Measurements from ENCODE around the gene FOXRED2.
"Not testable (repeated sequence)": the region's sequence is repeated elsewhere in the genome, so short reads cannot be mapped to it uniquely, and the experiment has no call there.

Gene FOXRED2

DNA sequence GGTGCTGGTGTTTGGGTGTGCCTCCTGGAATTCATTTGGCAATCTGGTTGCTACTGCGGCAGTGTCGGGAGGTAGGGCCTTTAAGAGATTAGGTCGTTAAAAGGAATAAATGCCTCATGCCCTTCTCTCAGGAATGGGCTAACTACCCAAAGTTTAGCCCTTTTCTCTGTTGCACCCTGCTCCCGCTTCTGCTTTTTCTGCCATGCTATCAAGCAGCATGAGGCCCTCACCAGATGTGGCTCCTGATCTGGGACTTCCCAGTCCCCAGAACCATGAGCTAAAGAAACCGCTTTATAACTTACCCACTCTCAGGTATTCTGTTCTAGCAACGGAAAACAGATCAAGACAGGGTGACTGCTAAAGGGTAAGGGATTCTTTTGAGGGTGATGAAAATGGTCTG is 15.8 kb upstream of the FOXRED2 start:
- TF ChIP-seq POLR2A (IDR thresholded peaks at IDR 0.05; ENCODE audit: low read depth, low read length): no peak
- no peak for TF ChIP-seq POLR2AphosphoS5 (IDR thresholded peaks at IDR 0.05; ENCODE audit: low read depth, low read length)
- TF ChIP-seq TAF1 (IDR thresholded peaks at IDR 0.05; ENCODE audit: low read depth, low read length): no peak
- TF ChIP-seq SPI1 (IDR thresholded peaks at IDR 0.05; ENCODE audit: low read depth, low read length): peak; percentile 50
- FAIRE-seq (no peak), DNase-seq (ENCODE audit: insufficient read length, low spot score) (no peak)

DNA sequence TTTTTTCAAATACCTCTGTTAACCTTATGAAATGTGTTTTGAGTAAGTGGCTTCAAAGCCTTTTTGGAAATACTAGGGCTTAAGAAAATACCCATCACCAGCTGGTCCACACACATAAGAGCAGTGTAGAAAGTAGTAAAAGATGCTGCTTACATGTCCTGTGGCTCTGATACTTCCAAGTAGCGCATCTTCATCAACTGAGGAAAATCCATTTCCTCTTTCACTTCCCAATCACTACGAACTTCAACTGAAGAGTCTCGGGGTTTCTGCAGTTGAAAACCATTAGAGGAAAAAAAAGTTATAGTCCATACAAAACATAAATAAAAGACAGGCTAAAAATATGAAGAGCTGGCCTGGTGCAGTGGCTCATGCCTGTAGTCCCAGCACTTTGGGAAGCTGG is 13.6 kb upstream of the FOXRED2 start:
- FAIRE-seq: no peak
- TF ChIP-seq POLR2A (IDR thresholded peaks at IDR 0.05; ENCODE audit: low read depth, low read length) (no peak), POLR2AphosphoS5 (IDR thresholded peaks at IDR 0.05; ENCODE audit: low read depth, low read length) (no peak), SPI1 (IDR thresholded peaks at IDR 0.05; ENCODE audit: low read depth, low read length) (no peak), POU2F2 (IDR thresholded peaks at IDR 0.05; ENCODE audit: low read depth, low read length) (no peak), PAX5 (IDR thresholded peaks at IDR 0.05; ENCODE audit: insufficient read depth, low read length, severe bottlenecking) (no peak), TAF1 (IDR thresholded peaks at IDR 0.05; ENCODE audit: low read depth, low read length) (no peak)
- no peak for DNase-seq (ENCODE audit: insufficient read length, low spot score)

- not testable (repeated sequence) for DNase-seq (ENCODE audit: insufficient read length, low spot score); FAIRE-seq
Measured at GRCh38 chr22:36519906-36520305, 13.1 kb upstream of the FOXRED2 start.

- FAIRE-seq (no peak), DNase-seq (ENCODE audit: insufficient read length, low spot score) (no peak)
- TF ChIP-seq POU2F2 (IDR thresholded peaks at IDR 0.05; ENCODE audit: low read depth, low read length): no peak
- TF ChIP-seq TAF1 (IDR thresholded peaks at IDR 0.05; ENCODE audit: low read depth, low read length): no peak
- no peak for TF ChIP-seq POLR2AphosphoS5 (IDR thresholded peaks at IDR 0.05; ENCODE audit: low read depth, low read length)
- TF ChIP-seq PAX5 (IDR thresholded peaks at IDR 0.05; ENCODE audit: insufficient read depth, low read length, severe bottlenecking): no peak
- no peak for TF ChIP-seq SPI1 (IDR thresholded peaks at IDR 0.05; ENCODE audit: low read depth, low read length)
- no peak for TF ChIP-seq POLR2A (IDR thresholded peaks at IDR 0.05; ENCODE audit: low read depth, low read length)
Measured at GRCh38 chr22:36514766-36515165, 7.9 kb upstream of the FOXRED2 start.

- FAIRE-seq: no peak
Measured at GRCh38 chr22:36512991-36513390, 6.2 kb upstream of the FOXRED2 start.

DNA sequence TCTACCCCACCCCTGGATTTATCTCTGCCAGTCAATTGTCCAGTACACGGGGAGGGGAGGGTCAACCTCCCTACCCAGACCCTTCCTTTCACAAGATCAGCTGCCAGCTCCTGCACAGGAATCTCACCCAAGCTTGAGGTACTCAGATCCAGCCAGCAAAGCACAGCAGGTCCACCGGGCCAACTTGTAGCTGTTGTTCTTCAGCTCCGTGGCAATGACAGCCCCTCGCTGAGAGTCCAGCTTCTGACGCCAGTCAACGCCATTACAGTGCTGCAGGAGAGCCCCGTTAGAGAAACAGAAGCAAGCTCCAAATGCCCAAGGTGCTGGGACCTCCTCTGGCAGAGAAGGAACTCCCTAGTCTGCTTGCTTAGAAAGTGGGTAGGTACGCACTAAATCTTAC is 5.5 kb upstream of the FOXRED2 start:
- DNase-seq (ENCODE audit: insufficient read length, low spot score) (no peak), FAIRE-seq (no peak)
- TF ChIP-seq POLR2A (IDR thresholded peaks at IDR 0.05; ENCODE audit: low read depth, low read length): no peak
- no peak for TF ChIP-seq TAF1 (IDR thresholded peaks at IDR 0.05; ENCODE audit: low read depth, low read length)
- TF ChIP-seq POLR2AphosphoS5 (IDR thresholded peaks at IDR 0.05; ENCODE audit: low read depth, low read length): no peak

More at GRCh38 chr22:36512991-36513390, 6.2 kb upstream of the FOXRED2 start:
- TF ChIP-seq POLR2A (IDR thresholded peaks at IDR 0.05; ENCODE audit: low read depth, low read length): 0 out of 2 replicates have a peak, but pooled peaks have one; percentile 8
- no peak for TF ChIP-seq TAF1 (IDR thresholded peaks at IDR 0.05; ENCODE audit: low read depth, low read length)
- no peak for TF ChIP-seq PAX5 (IDR thresholded peaks at IDR 0.05; ENCODE audit: insufficient read depth, low read length, severe bottlenecking)
- no peak for TF ChIP-seq SPI1 (IDR thresholded peaks at IDR 0.05; ENCODE audit: low read depth, low read length)
- no peak for TF ChIP-seq POU2F2 (IDR thresholded peaks at IDR 0.05; ENCODE audit: low read depth, low read length)
- TF ChIP-seq POLR2AphosphoS5 (IDR thresholded peaks at IDR 0.05; ENCODE audit: low read depth, low read length): peak; percentile 28; the same call in 1 of the 2 replicates
- no peak for DNase-seq (ENCODE audit: insufficient read length, low spot score)

DNA sequence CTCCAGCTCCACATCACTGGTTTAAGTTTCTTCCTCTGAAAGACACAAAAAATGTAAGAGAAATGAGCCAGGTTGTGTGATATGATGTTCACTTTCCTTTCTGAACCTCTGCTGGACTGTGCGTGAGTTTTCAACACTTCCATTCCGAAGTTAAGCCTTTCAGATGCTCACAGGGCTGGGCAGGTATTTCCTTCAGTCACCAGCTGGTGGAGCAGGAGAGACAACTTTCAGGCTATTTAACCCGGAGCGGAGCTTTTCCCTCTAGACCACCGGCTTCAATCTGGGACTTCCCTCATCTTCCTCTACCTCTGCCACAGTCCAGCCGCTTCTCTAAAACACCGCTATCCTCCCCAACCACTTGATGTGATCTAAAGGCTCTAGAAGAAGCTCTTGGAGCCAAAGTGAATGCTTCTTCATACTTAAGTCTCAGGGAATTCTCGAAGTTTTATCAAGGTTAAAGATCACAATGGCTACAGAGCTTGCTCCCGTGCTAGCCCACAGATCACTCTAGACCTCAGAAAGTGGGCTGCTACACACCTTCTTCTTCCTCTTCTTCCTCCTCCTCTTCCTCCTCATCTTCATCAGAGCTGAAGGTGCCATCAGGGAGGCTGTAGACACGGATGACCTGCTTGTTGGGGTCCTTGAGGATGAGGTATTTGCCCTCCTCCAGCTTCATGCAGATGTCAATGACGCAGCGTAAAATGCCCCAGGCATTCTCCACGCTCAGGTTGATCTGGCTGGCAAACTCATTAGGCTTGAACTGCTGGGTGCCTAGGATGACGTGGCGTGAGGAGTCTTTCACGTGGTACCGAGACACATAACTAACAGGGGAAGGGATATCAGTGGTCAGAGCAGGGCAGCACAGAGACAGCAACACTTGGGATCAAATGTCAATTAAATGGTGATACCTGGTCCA is 4.4 kb upstream of the FOXRED2 start:
- TF ChIP-seq TAF1 (IDR thresholded peaks at IDR 0.05; ENCODE audit: low read depth, low read length) (no peak), POLR2A (IDR thresholded peaks at IDR 0.05; ENCODE audit: low read depth, low read length) (no peak), PAX5 (IDR thresholded peaks at IDR 0.05; ENCODE audit: insufficient read depth, low read length, severe bottlenecking) (no peak), SPI1 (IDR thresholded peaks at IDR 0.05; ENCODE audit: low read depth, low read length) (no peak), POU2F2 (IDR thresholded peaks at IDR 0.05; ENCODE audit: low read depth, low read length) (no peak), POLR2AphosphoS5 (IDR thresholded peaks at IDR 0.05; ENCODE audit: low read depth, low read length) (peak; percentile 28; the same call in 1 of the 2 replicates)
- DNase-seq (ENCODE audit: insufficient read length, low spot score): no peak
- FAIRE-seq: peak; percentile 45

DNA sequence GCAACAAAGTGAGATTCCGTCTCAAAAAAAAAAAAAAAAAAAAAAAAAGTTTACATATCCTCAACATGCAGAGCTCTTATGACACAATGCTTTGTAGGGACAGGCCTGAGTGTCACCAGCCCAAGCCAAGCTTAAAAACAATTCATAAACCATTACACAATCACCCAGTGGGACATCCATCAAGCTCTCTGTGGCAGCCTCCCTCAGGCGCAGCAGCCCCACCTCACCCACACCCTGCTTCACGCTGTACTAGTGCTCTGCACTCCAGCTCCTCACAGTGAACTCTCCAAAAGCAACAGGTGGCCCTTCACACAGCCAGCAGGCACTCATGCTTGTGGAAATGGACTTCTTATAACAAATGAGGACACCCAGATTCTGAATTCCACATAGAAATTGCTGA is 3.5 kb upstream of the FOXRED2 start:
- DNase-seq (ENCODE audit: insufficient read length, low spot score) (no peak), FAIRE-seq (no peak)
- TF ChIP-seq SPI1 (IDR thresholded peaks at IDR 0.05; ENCODE audit: low read depth, low read length): no peak
- no peak for TF ChIP-seq TAF1 (IDR thresholded peaks at IDR 0.05; ENCODE audit: low read depth, low read length)
- peak; percentile 17; the same call in 1 of the 2 replicates for TF ChIP-seq POLR2A (IDR thresholded peaks at IDR 0.05; ENCODE audit: low read depth, low read length)
- peak; percentile 47; the same call in 1 of the 2 replicates for TF ChIP-seq POLR2AphosphoS5 (IDR thresholded peaks at IDR 0.05; ENCODE audit: low read depth, low read length)
- no peak for TF ChIP-seq PAX5 (IDR thresholded peaks at IDR 0.05; ENCODE audit: insufficient read depth, low read length, severe bottlenecking)
- TF ChIP-seq POU2F2 (IDR thresholded peaks at IDR 0.05; ENCODE audit: low read depth, low read length): no peak

GRCh38 chr22:36507518-36508010 is 724 bp upstream of the FOXRED2 start:
- TF ChIP-seq POLR2AphosphoS5 (IDR thresholded peaks at IDR 0.05; ENCODE audit: low read depth, low read length): no peak
- TF ChIP-seq TAF1 (IDR thresholded peaks at IDR 0.05; ENCODE audit: low read depth, low read length): no peak
- TF ChIP-seq PAX5 (IDR thresholded peaks at IDR 0.05; ENCODE audit: insufficient read depth, low read length, severe bottlenecking): no peak
- TF ChIP-seq POU2F2 (IDR thresholded peaks at IDR 0.05; ENCODE audit: low read depth, low read length): no peak
- no peak for TF ChIP-seq POLR2A (IDR thresholded peaks at IDR 0.05; ENCODE audit: low read depth, low read length)
- TF ChIP-seq SPI1 (IDR thresholded peaks at IDR 0.05; ENCODE audit: low read depth, low read length): no peak
- no peak for DNase-seq (ENCODE audit: insufficient read length, low spot score)
- FAIRE-seq: no peak

Measured in GM12891 (cell line).